Stimulated activated CD8-positive, alpha-beta memory T cell treated with anti-CD3 and anti-CD28 coated beads, Interleukin-7, amount 100 ng/mL, for 1 hour (primary cell): Measurements from ENCODE around the gene RNF214.
"Not testable (repeated sequence)": the region's sequence is repeated elsewhere in the genome, so short reads cannot be mapped to it uniquely, and the experiment has no call there.

Experiments
- DNase-seq, 2 donors: peaks; one replicate each; pipeline ENCODE4 v3.0.0-alpha.2; 2020; ENCODE audit warnings: low read depth in 2 of 2

RNF214 gene

GRCh38 chr11:117232092-117232878, at the start of gene RNF214:
RNF214 (plus strand) TSS chr11:117232671; CDS start chr11:117234273, 1,602 bp downstream.
- peak; percentile 51 for DNase-seq

- DNase-seq = not testable (repeated sequence)
Observed at GRCh38 chr11:117183178-117183577, 49.3 kb upstream of the RNF214 start.

DNA sequence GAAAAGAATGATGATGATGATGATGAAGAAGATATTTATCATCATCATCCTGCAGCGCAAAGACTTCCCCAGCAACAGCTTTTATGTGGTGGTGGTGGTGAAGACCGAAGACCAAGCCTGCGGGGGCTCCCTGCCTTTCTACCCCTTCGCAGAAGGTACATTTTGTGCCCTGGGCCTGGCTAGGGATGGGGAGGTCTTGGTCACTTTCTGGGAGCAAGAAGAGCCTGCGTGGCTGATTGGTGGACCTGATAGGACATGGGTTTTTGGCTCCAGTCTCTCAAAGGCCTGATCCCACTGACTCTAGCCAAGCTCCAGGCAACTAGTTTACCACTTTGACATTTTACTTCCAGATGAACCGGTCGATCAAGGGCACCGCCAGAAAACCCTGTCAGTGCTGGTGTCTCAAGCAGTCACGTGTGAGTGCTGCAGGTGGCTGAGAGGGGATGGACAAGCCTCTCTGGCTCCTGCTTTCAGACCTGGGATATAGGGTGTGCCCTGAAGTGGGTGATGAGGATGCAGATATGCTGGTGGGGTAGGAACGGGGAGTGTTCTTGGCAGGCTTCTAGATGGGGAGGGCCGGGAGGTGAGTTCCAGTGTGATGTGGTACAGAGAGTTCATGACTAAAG, 48.6 kb upstream of the RNF214 start:
- DNase-seq = no peak

DNA sequence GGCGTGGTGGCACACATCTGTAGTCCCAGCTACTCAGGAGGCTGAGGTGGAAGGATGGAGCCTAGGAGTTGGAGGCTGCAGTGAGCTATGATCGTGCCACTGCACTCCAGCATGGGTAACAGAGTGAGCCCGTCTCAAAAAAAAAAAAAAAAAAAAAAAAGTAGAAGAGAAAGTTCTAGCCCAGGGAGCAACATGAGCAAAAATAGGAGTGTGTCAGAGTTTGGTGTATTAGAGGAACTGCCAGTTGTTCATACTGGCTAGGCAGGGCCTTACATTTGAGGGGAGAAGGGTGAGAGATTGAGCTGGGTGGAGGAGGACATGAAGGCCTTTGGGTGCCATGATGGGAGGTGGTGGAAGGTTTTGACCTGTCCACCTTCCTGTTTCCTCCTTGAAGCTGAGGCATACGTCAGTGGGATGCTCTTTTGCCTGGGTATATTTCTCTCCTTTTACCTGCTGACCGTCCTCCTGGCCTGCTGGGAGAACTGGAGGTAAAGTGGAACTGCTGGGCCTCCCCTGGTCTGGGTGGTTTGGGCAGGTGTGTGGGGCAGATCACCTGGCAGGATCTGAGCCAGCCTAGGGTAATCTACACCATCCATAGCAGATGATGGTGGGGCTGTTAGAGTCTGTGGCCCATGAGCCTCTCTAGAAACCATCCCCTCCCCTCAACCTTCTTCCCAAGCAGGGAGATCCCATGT, 46.6 kb upstream of the RNF214 start:
- no peak for DNase-seq

DNA sequence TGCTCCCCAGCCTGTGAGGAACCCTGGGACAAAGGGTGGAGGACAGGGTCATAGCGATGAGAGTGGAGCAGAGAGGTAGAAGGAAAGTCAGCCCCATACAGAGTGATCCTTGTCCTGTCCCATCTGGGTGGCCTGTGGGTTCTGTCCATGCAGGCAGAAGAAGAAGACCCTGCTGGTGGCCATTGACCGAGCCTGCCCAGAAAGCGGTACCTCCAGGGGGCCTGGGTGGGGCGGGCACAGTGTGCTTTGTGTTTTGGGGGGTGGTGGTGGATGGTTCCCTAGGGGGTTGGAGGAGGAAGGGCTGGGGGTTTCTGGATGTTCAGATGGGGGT, 46.1 kb upstream of the RNF214 start:
- no peak for DNase-seq

DNA sequence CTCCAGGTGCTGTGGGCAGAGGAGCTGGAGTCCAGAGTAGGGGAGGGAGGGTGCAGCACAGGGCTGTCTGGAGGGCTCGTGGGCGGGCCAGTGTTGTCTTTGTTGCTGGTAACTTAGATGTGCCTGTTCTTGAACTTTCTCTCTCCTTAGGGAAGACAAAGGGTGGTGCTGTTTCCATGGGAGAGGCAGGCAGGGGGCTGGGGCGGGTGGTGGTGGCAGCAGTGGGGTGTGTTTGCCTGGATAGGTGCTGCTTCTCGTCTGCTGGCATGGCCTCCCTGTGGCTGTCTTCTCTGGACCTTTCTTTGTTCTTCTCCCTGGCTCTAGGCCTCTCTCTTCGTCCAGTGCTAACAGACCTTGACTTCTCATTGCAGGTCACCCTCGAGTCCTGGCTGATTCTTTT, 45.5 kb upstream of the RNF214 start:
- DNase-seq = no peak

- DNase-seq = no peak
Observed at GRCh38 chr11:117187428-117187798, 45.1 kb upstream of the RNF214 start.

- no peak for DNase-seq
Observed at GRCh38 chr11:117187799-117188481, 44.5 kb upstream of the RNF214 start.

DNA sequence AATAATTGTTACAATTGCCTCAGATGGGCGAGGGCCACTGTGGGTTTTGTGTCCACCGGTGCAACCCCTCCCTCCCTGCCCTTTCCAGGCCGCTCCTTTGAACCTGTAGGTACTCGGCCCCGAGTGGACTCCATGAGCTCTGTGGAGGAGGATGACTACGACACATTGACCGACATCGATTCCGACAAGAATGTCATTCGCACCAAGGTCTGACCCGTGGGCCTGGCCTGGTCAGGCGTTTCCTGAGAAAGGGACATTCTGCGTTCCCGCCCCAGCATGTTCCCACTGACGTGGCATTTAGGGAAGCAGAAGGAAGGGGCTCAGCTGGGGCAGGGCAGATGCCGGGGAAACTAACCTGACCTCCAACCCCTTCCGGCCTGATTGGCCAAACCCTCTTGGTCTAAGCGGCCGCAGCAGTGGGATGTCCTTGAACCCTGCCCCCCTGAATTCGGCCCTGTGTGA, 43.8 kb upstream of the RNF214 start:
- DNase-seq = no peak

DNA sequence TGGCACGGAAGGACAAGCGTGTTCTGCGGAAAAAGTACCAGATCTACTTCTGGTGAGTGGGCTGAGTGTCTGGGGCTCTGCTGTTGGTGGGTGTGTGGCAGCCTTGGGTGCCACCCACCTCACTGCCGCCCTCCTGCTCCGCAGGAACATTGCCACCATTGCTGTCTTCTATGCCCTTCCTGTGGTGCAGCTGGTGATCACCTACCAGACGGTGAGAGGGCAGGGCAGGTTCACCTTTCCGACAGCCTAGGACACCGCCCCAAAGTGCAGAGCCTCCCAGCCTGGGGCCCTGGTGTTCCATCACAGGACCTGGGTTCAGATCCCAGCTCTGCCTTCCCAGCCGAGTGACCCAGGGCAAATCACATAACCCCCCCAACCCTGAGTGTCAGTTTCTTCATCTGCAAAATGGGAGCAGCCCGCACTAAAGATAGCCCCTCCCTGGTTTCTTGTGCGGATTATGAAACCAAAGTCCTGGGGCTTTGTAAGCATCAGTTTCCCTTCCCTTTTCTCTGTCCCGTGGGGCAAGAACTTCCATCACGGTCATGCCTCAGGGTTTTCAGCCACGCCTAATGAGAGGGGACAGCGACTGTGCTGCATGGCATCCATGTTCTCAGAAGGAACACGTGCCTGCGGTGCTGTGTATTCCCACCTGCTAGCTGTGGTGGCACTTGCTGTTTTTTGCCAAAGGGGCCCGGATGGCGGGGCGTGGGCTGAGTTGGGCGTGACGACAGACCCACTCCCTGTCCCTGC, 43.1 kb upstream of the RNF214 start:
- DNase-seq = no peak

DNA sequence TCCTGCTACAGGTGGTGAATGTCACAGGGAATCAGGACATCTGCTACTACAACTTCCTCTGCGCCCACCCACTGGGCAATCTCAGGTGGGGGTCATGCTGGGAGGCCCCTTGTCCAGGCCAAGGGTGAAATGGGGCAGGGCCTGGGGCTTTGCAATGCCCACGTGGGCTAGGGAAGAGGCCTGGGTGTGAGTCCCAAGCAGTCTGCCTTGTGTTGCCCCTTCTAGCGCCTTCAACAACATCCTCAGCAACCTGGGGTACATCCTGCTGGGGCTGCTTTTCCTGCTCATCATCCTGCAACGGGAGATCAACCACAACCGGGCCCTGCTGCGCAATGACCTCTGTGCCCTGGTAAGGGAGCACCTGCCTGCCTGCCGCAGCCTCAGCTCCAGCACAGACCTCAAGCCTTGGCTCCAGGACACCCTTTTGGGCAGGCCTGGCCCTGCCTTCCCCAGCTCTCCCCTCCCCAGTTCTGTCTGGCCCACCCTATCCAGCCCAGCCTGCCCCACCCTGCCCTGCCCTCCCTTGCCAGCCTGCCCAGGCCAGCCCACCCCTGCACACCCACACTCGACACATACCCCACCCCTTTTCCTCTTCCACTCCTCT, 42.4 kb upstream of the RNF214 start:
- DNase-seq = no peak

DNA sequence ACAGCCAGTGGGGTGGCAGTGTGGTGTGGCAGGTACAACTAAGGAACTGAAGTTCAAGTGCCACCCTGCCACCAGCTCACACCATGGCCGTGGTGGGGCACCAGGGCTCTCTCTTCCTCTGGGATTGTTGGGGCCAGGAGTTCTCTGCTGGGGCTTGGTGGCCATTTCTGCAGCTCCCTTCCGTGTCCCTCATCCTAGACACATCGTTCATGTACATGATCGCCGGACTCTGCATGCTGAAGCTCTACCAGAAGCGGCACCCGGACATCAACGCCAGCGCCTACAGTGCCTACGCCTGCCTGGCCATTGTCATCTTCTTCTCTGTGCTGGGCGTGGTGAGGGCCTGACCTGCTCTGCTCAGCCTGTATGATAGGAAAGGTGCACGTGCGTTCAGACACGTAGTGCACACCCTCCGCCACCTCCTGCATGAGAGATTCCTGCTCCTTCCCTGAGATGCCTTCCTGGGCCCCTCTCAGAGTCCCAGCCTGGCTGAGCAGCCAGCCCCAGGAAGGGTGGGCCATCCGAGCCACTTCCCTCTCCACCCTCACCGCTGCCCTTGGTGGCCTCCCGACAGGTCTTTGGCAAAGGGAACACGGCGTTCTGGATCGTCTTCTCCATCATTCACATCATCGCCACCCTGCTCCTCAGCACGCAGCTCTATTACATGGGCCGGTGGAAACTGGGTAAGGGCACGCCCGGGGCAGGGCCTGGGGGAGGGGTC, 40.6 kb upstream of the RNF214 start:
- no peak for DNase-seq

DNA sequence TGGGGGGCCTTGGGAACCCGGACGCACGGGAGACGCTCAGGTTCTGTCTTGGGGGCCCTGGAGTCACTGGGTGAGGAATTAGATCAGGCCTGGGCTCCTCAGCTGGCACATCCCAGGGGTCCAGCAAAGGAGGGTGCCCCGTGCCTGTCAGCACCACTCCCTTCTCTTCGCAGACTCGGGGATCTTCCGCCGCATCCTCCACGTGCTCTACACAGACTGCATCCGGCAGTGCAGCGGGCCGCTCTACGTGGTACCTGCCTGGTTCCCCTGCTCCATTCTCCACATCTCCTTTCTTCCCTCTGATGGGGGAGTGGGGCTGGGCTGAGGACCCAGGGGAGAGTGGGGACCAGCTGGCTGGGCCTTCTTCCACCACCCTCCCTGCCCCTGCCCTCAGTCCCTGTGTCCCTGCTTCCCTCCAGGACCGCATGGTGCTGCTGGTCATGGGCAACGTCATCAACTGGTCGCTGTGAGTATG, 40.0 kb upstream of the RNF214 start:
- DNase-seq = no peak

DNA sequence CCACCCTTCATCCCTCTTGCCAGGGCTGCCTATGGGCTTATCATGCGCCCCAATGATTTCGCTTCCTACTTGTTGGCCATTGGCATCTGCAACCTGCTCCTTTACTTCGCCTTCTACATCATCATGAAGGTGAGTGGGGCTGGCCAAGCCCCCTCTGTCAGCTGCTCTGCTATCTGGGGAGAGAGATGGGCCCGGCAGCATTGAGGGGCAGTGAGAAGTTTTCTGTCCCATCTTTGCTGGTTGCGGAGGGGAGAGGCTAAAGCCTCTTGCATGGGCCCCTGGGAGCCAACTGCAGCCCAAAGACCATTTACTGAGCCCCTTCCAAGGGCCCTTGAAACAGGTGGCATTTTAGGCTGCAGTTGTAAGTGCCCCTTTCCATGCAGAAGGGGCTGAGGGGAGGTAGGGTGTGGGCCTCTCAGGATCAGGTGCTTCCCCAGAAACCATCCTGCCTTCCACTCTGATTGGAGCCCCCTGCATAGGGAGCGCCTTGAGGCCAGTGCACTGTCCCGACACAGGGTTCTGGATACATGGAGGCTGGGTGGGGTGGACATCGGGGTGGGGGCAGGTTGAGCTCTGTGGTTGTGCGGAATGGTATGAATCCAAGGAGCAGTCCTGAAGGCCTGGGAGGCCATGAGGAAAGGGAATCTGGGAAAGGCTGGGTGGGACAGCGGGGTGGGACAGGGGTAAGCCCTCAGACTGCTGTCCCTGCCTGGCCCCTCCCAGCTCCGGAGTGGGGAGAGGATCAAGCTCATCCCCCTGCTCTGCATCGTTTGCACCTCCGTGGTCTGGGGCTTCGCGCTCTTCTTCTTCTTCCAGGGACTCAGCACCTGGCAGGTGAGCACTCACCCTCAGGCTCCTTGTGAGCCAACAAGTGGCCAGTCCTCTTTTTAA, 39.1 kb upstream of the RNF214 start:
- DNase-seq = no peak

DNA sequence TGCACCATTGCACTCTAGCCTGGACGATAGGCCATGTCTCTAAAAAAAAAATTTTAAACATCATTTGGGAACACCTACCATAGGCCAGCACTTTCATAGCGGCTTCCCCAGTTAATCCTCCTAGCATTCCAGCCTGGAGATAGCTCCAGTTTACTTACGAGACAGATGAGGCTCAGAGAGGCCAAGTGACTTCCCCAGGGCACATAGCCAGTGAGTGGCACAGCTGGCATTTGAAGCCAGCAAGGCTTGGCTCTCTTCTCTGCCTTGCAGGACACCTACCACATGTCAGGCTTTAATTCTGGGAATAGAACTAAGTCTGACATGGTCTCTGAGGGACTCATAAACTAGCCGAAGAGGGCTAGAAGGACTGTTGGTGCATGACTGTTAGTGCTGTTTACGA, 38.2 kb upstream of the RNF214 start:
- DNase-seq = no peak

GRCh38 chr11:117195258-117195657, 37.2 kb upstream of the RNF214 start:
- DNase-seq = no peak

GRCh38 chr11:117195761-117196160, 36.7 kb upstream of the RNF214 start:
- no peak for DNase-seq

- no peak for DNase-seq
Observed at GRCh38 chr11:117197006-117197405, 35.5 kb upstream of the RNF214 start.
